AG10803 (cell line): Measurements from ENCODE around the gene CARMIL3.

Source experiments
- DNase-seq: peaks from one replicate; pipeline ENCODE4 v3.0.0; 2010; ENCODE audit warnings: low read depth
- H3K4me3 ChIP-seq: 2 replicates; pipeline ENCODE4 v1.5.1; 2011; ENCODE audit warnings: mild to moderate bottlenecking, low read length, control low read depth
- TF ChIP-seq, protein P1 (sequence below): conservative IDR thresholded peaks from 2 replicates; pipeline ENCODE4 v1.5.1; 2011; ENCODE audit warnings: mild to moderate bottlenecking, low read length, control low read depth, inconsistent platforms

Gene CARMIL3

DNA sequence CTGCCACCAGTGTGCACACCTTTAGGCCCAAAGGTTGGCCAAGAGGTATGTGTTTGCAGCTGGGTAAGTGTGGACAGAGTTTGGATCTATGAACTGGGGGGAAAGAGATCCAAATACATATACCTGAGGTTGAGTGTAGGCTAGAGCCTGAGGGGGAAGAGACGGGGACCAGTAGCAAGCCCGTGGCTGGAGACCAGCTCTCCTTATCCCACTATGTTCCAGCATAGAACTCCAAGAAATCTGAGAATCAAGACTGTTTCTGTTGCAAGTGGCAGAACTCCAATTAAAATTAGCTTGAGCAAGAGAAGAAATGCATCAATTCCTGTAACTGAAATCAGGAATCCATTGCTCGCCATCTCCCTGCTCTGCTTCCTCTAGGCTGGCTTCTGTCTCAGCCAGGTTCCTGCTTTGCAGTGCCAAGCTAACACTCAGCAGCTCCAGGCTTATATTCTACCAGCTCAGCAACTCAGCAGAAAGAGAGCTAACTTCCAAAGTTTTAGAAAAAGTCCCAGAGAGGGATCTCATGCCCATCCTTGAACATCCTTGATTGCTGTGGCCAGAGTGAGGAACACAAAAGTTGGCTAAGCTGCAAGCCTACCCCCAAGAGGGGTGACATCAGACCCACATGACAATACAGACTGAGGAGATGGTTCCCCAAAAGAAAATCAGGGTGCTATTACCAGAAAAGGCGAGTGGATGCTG, 40.8 kb downstream of the CARMIL3 start:
- no peak overlapping the region for H3K4me3 ChIP-seq
- peak; percentile 42 for DNase-seq

DNA sequence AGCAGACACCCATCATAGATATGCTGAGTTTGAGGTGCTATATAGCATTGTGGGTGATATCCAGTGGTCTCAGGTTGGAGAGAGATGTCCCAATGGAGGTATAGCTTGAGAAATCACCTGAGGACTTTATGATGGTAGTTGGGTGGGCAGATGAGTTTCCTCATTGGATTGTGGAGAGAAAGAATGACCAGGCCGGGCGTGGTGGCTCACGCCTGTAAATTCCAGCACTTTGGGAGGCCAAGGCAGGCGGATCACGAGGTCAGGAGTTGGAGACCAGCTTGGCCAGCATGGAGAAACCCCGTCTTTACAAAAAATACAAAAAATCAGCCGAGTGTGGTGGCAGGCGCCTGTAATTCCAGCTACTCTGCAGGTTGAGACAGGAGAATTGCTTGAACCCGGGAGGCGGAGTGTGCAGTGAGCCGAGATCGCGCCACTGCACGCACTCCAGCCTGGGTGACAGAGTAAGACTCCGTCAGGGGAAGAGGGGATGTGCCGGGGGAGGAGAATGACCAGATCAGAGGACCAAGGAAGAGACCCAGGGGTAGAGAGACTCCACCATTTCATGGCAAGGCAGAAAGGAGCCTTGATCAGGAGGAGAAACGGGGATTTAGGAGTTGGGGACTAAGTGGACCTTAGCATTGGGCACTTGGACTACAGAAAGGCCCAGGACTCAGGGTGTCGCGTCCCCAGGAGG, 41.5 kb downstream of the CARMIL3 start:
- TF ChIP-seq, protein P1, sequence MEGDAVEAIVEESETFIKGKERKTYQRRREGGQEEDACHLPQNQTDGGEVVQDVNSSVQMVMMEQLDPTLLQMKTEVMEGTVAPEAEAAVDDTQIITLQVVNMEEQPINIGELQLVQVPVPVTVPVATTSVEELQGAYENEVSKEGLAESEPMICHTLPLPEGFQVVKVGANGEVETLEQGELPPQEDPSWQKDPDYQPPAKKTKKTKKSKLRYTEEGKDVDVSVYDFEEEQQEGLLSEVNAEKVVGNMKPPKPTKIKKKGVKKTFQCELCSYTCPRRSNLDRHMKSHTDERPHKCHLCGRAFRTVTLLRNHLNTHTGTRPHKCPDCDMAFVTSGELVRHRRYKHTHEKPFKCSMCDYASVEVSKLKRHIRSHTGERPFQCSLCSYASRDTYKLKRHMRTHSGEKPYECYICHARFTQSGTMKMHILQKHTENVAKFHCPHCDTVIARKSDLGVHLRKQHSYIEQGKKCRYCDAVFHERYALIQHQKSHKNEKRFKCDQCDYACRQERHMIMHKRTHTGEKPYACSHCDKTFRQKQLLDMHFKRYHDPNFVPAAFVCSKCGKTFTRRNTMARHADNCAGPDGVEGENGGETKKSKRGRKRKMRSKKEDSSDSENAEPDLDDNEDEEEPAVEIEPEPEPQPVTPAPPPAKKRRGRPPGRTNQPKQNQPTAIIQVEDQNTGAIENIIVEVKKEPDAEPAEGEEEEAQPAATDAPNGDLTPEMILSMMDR = no peak
- H3K4me3 ChIP-seq = peak overlapping the region; percentile 31
- DNase-seq = no peak

More for the DNA sequence above, 40.8 kb downstream of the CARMIL3 start:
- TF ChIP-seq, protein P1 = no peak

DNA sequence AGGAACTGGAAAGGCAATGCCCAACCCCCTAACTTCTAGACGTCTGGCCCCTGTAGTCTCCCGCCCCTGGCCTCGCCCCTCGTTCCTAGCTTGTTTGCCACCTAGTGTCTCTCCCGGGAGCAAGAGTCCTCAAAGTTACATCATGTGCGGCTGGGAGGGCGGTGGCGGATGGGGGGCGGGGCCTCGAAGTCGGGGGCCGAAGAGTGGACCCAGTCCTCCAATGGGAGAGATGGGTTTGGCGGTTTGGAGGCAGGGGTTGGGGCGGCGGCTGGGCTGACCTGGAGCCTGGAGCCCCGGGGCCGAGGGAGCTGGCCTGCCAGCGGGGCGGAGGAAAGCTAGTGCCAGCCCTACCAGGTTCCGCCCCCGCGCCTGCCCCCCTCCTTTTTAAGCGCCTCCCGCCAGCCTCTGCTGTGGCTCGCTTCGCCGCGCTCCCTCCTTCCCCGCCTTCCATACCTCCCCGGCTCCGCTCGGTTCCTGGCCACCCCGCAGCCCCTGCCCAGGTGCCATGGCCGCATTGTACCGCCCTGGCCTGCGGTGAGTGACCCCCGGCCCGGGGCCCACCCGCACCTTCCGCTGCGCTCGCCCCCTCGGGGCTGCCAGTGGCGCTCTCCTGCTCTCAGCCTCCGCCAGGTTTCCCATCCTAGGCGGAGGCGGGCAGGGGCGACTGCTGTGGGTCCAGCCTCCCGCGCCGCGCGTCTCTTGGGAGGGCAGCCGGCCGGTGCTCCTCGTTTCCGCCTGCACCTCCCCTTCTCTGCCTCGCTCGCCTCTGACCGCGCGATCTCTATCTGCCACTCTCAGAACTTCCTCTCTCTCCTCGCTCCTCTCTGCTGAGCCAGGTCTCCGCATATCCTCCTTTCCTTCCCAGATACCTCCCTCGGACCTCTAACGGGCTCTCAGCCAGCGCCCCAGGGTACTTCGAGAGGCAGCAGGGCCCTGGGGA, 42.4 kb downstream of the CARMIL3 start, which contains the start of gene PCK2:
PCK2 (plus strand) TSS at position 411 of the 940 bp plus-strand sequence; CDS start at position 506, 95 bp downstream.
- TF ChIP-seq, protein P1 = peak; percentile 28
- peak within 1 kb of the TSS; percentile 95 for H3K4me3 ChIP-seq
- DNase-seq = peak; percentile 98

DNA sequence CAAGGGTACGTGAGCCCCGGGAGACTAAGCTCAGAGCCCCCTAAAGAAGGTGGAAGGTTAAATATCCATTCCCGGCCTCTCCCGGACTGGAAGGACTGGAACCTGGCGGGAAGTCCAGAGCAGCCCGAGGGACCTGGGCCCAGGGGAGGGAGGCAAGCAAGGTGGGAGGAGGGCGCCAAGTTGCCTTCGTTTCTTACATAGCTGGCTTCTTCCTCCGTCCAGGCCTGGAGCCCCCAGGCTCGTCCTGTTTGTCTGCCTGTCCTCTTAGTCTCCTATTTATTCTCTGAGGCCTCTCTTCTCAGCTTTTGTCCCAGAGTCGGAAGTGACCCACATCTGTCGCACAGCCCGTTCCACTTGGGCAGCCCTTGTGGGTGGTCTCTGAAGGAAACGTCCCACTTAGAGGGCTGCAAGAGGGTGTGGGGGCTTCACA, 43.0 kb downstream of the CARMIL3 start:
- H3K4me3 ChIP-seq = peak overlapping the region; percentile 95
- DNase-seq = peak; percentile 5
- TF ChIP-seq, protein P1 = no peak

DNA sequence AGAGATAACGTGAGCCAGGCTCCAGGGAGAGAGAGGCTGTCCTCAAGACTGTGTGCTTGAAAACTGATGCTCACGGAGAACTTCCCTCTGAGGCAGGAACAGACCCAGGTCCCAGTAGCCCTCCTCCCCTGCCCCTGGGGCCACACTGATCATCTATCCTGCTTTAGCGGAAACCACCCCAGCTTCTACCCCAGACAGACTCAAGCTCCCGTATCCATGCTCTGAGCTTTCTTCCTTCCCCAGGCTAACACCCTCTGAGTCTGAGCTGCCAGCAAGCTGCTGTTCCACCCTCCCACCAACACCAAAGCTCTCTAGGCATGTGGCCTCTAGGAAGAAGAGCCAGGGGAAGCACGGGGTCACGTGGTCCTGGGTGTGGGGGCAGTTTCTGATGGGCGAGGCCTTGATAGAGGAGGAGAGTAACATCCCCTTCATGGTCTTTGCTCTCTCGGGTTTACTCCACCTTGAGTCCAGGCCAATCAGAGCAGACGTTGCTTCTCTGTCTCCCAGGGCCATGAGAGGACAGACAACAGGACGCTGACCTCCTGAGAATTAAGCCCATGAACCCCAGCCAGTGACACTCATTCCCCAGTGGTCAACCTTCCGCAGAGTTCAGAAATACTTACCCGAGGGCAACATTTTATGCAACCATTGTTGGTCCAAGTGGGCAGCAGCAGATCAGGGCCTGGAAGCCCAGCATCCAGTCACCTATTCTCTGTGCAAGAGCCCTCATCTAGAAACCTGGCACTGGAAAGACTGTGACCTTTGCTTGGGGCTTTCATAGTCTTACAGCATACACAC, 43.7 kb downstream of the CARMIL3 start:
- TF ChIP-seq, protein P1 = no peak
- peak overlapping the region; percentile 95 for H3K4me3 ChIP-seq
- DNase-seq = peak; percentile 75

DNA sequence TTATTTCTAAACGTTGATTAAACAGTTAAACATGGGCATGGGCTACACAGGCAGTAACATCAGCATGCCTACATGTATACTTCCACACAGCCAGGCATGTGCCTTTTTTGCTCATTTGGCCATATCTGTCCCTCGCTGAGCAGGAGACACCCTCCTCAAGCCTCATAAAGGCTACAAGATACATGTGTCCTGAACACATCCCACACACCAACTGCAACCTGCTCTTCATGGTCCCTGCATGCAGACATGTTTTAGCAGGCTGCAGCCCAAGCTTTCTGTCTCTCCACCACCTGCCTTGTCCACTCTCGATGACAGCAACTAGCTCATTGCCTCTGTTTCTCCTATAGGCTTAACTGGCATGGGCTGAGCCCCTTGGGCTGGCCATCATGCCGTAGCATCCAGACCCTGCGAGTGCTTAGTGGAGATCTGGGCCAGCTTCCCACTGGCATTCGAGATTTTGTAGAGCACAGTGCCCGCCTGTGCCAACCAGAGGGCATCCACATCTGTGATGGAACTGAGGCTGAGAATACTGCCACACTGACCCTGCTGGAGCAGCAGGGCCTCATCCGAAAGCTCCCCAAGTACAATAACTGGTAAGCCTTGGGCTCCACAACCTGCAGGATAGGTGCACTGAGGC, 44.9 kb downstream of the CARMIL3 start:
- DNase-seq = no peak
- TF ChIP-seq, protein P1 = no peak
- peak overlapping the region; percentile 27 for H3K4me3 ChIP-seq
